ENCODE results near the gene TSPAN32.

The TSPAN32 gene

GRCh38 chr11:2367266-2368160 lies 65.7 kb downstream of the TSPAN32 start:
- DNase-seq: no peak
